Endothelial cell of umbilical vein (primary cell): ENCODE data around the gene VAV2. TPM values are rescaled to one million over a fixed set of nuclear protein-coding genes. Genes with fewer than 3 reads are reported as not detected.

Source experiments
- BruUV-seq: library from RNA; stranded (reverse); fragments of 400-500 nt; replicated peaks from 2 replicates; lab custom pipeline; 2021; lab: Mats Ljungman, UMichigan
- CTCF ChIA-PET: fragments of 300-600, 350-600 bp; sonication (Branson Sonifier 250); formaldehyde crosslinking; loops from one replicate; lab custom pipeline; 2021; ENCODE audit warnings: antibody characterized with exemption, inconsistent platforms; lab: Charles Lee
- POLR2A ChIA-PET: fragments of 300-600, 350-600 bp; sonication (Branson Sonifier 250); formaldehyde crosslinking; loops from one replicate; lab custom pipeline; 2021; ENCODE audit warnings: antibody characterized with exemption, inconsistent platforms; lab: Charles Lee
- DNase-seq: peaks from one replicate; pipeline ENCODE4 v3.0.0-alpha.2; 2011; ENCODE audit warnings: low read depth, low spot score
- FAIRE-seq: peaks from 2 replicates; lab custom pipeline; 2011; peaks lifted over from hg19 to GRCh38; lab: Jason Lieb, UNC
- H2AFZ ChIP-seq: 2 replicates; pipeline ENCODE4 v1.6.0; 2012; ENCODE audit warnings: low read depth, low read length, control low read depth, inconsistent platforms
- H3K27ac ChIP-seq: 2 replicates; pipeline ENCODE4 v1.5.1; 2011; ENCODE audit warnings: low read depth, mild to moderate bottlenecking, control low read depth, low read length, moderate library complexity; ENCODE audit not compliant: insufficient read depth
- H3K27me3 ChIP-seq, 2 experiments: 2 replicates each; pipeline versions ENCODE4 v1.6.0 to v1.6.1; 2011; ENCODE audit warnings: low read length in 2 of 2, mixed read lengths in 1 of 2; ENCODE audit not compliant: control insufficient read depth in 2 of 2, insufficient read depth in 2 of 2
- H3K36me3 ChIP-seq, 2 experiments: 2 replicates in 1 of 2; 3 replicates in 1 of 2; pipeline ENCODE4 v1.5.1; 2011; ENCODE audit warnings: low read length in 2 of 2, mild to moderate bottlenecking in 1 of 2, moderate library complexity in 1 of 2; ENCODE audit not compliant: control insufficient read depth in 2 of 2, insufficient read depth in 2 of 2; ENCODE audit errors: extremely low read depth in 1 of 2
- H3K4me1 ChIP-seq: 3 replicates; pipeline ENCODE4 v1.5.1; 2011; ENCODE audit warnings: mild to moderate bottlenecking, low read length; ENCODE audit not compliant: control insufficient read depth, insufficient read depth; ENCODE audit errors: extremely low read depth
- H3K4me2 ChIP-seq: 2 replicates; pipeline ENCODE4 v1.6.1; 2011; ENCODE audit warnings: low read length, control low read depth, mixed read lengths; ENCODE audit not compliant: insufficient read depth
- H3K4me3 ChIP-seq, 3 experiments: fragments of 200-600 bp in 1 of 3; sonication (generic), shearing (Covaris generic) in 1 of 3; replicated peaks in 1 of 3; 2 replicates each; pipeline ENCODE4 v1.5.1; 2011 to 2016; ENCODE audit warnings: control low read depth in 3 of 3, low read length in 3 of 3, mild to moderate bottlenecking in 2 of 3, inconsistent platforms in 1 of 3, low read depth in 1 of 3, moderate library complexity in 1 of 3; ENCODE audit not compliant: insufficient read depth in 1 of 3
- H3K79me2 ChIP-seq: 2 replicates; pipeline ENCODE4 v1.6.0; 2012; ENCODE audit warnings: low read length, inconsistent platforms; ENCODE audit not compliant: control insufficient read depth, insufficient read depth
- H3K9ac ChIP-seq: replicated peaks from 2 replicates; pipeline ENCODE3; 2011; ENCODE audit warnings: low read length, control low read depth; ENCODE audit not compliant: insufficient read depth; ENCODE audit errors: extremely low read depth
- H3K9me1 ChIP-seq: replicated peaks from 3 replicates; pipeline ENCODE4 v1.6.0; 2011; ENCODE audit warnings: mild to moderate bottlenecking, low read length; ENCODE audit not compliant: control insufficient read depth, insufficient read depth; ENCODE audit errors: extremely low read depth
- H3K9me3 ChIP-seq: replicated peaks from 2 replicates; pipeline ENCODE4 v1.5.1; 2012; ENCODE audit warnings: low read length, inconsistent platforms; ENCODE audit not compliant: control insufficient read depth, insufficient read depth
- H4K20me1 ChIP-seq: replicated peaks from 2 replicates; pipeline ENCODE3; 2011; ENCODE audit warnings: mild to moderate bottlenecking, low read length; ENCODE audit not compliant: control insufficient read depth, insufficient read depth; ENCODE audit errors: extremely low read depth
- EZH2 ChIP-seq: IDR thresholded peaks from 2 replicates; pipeline ENCODE4 v1.6.1; 2012; ENCODE audit warnings: borderline replicate concordance, low read depth, mild to moderate bottlenecking, moderate library complexity, low read length, inconsistent platforms; ENCODE audit not compliant: severe bottlenecking
- FOS ChIP-seq: IDR thresholded peaks from 2 replicates; pipeline ENCODE4 v1.6.1; 2011; ENCODE audit warnings: mild to moderate bottlenecking, low read length, moderate library complexity, borderline replicate concordance; ENCODE audit not compliant: insufficient read depth
- GATA2 ChIP-seq: IDR thresholded peaks from 2 replicates; pipeline ENCODE4 v1.7.0; 2011; ENCODE audit warnings: low read depth, mild to moderate bottlenecking, moderate library complexity, mixed read lengths, low read length; ENCODE audit not compliant: insufficient read length, insufficient read depth
- JUN ChIP-seq: IDR thresholded peaks from 2 replicates; pipeline ENCODE4 v1.6.1; 2011; ENCODE audit warnings: borderline replicate concordance, low read depth; ENCODE audit not compliant: insufficient read length, insufficient read depth
- MAX ChIP-seq: IDR thresholded peaks from 2 replicates; pipeline ENCODE4 v1.6.1; 2011; ENCODE audit not compliant: insufficient read depth, insufficient read length
- MYC ChIP-seq: IDR thresholded peaks from one replicate; pipeline ENCODE4 v1.6.1; 2011; ENCODE audit warnings: mild to moderate bottlenecking, low read depth, low read length
- POLR2A ChIP-seq: IDR thresholded peaks from 2 replicates; pipeline ENCODE4 v1.6.1; 2012; ENCODE audit warnings: low read depth, mild to moderate bottlenecking, control low read depth, low read length
- POLR2AphosphoS5 ChIP-seq: IDR thresholded peaks from 2 replicates; pipeline ENCODE4 v1.6.1; 2012; ENCODE audit warnings: low read depth, mild to moderate bottlenecking, control low read depth, low read length, moderate library complexity; ENCODE audit not compliant: insufficient read depth
- dilution Hi-C: fragments of 300-500 bp; cut with MboI; formaldehyde crosslinking; loops from one replicate; pipeline ENCODE4 v1.15.0; 2019; ENCODE audit warnings: low sequenced_read_pairs; ENCODE audit not compliant: extremely low pct_ligation_motif_present
- intact Hi-C: fragments of 100-400 bp; cut with micrococcal nuclease; formaldehyde crosslinking; loops from one replicate; pipeline ENCODE4 v1.10.0; 2022
- polyA plus RNA-seq, 4 experiments: library from polyadenylated mRNA; depleted of rRNA in 3 of 4; stranded (reverse) in 3 of 4; unstranded in 1 of 4; fragments of >200 nt; gene quantifications; 2 replicates each; pipeline versions ENCODE4 v1.2.1 to v1.2.3, GENCODE V29; 2011 to 2012; ENCODE audit warnings: missing spikeins in 1 of 4
- total RNA-seq: library from RNA; stranded (reverse); gene quantifications from 2 replicates; pipeline ENCODE4 v1.2.3, GENCODE V29; 2021
- TF ChIP-seq, protein P1 (sequence below), 2 donors: IDR thresholded peaks; 1 replicate in 1 of 2; 2 replicates in 1 of 2; pipeline ENCODE4 v1.5.1; 2011; ENCODE audit warnings: low read length in 2 of 2, mild to moderate bottlenecking in 2 of 2, moderate library complexity in 2 of 2, control low read depth in 1 of 2, inconsistent platforms in 1 of 2, low read depth in 1 of 2; ENCODE audit not compliant: insufficient read depth in 1 of 2; ENCODE audit errors: extremely low read depth in 1 of 2

Gene VAV2
- total and polyA plus RNA-seq, 2 donors (not counting 3 experiments of a cell fraction or from before 2014, with no cell fraction given), result 10.6 to 30.6 TPM

- H3K9me3 ChIP-seq, result no peaks in the 10 kb centered on the region
- no peak overlapping the region for H2AFZ ChIP-seq
- BruUV-seq, result no TSS peak
- TF ChIP-seq MYC (no peak), FOS (no peak), GATA2 (no peak), JUN (no peak), MAX (no peak), POLR2AphosphoS5 (no peak), POLR2A (no peak), EZH2 (no peak)
- TF ChIP-seq, protein P1, sequence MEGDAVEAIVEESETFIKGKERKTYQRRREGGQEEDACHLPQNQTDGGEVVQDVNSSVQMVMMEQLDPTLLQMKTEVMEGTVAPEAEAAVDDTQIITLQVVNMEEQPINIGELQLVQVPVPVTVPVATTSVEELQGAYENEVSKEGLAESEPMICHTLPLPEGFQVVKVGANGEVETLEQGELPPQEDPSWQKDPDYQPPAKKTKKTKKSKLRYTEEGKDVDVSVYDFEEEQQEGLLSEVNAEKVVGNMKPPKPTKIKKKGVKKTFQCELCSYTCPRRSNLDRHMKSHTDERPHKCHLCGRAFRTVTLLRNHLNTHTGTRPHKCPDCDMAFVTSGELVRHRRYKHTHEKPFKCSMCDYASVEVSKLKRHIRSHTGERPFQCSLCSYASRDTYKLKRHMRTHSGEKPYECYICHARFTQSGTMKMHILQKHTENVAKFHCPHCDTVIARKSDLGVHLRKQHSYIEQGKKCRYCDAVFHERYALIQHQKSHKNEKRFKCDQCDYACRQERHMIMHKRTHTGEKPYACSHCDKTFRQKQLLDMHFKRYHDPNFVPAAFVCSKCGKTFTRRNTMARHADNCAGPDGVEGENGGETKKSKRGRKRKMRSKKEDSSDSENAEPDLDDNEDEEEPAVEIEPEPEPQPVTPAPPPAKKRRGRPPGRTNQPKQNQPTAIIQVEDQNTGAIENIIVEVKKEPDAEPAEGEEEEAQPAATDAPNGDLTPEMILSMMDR (IDR thresholded peaks at IDR 0.05; ENCODE audit: extremely low read depth in 1 of 2, insufficient read depth in 1 of 2, low read depth in 1 of 2, low read length in 2 of 2), result no peak
- H3K79me2 ChIP-seq, result peaks cover 87% of the 10 kb centered on the region
- no peak overlapping the region for H3K9ac ChIP-seq
- dilution Hi-C loops, result no loop called here
- ChIA-PET CTCF (no interaction called here), POLR2A (no interaction called here)
- no peaks in the 10 kb centered on the region for H3K36me3 ChIP-seq
- no peak overlapping the region for H3K27ac ChIP-seq
- intact Hi-C loops, result no loop called here
- H3K4me1 ChIP-seq, result peaks cover 8% of the 10 kb centered on the region
- no peak for FAIRE-seq
- no peak overlapping the region for H3K4me3 ChIP-seq
- no peaks in the 10 kb centered on the region for H4K20me1 ChIP-seq
- H3K4me2 ChIP-seq, result no peak overlapping the region
- H3K9me1 ChIP-seq, result no peaks in the 10 kb centered on the region
- DNase-seq, result no peak
- H3K27me3 ChIP-seq, result no peaks in the 10 kb centered on the region
Measured at GRCh38 chr9:133986774-133987445, 5.2 kb downstream of the VAV2 start.
